SK-N-SH (cell line): Measurements from ENCODE around the gene C1QTNF2. TPM values are rescaled to one million over a fixed set of nuclear protein-coding genes. Genes with fewer than 3 reads are reported as not detected.

Experiments
- CTCF ChIA-PET: fragments of 300-600, 350-600 bp; formaldehyde crosslinking; extraction: SDS; loops from one replicate; lab custom pipeline; 2021; lab: Yijun Ruan, JAX
- POLR2A ChIA-PET: fragments of 350-600 bp; sonication (Branson Sonifier 250); formaldehyde crosslinking; extraction: SDS; loops from one replicate; lab custom pipeline; 2020; ENCODE audit warnings: antibody characterized with exemption, inconsistent platforms; lab: Yijun Ruan, JAX
- DNase-seq: peaks from one replicate; pipeline ENCODE4 v3.0.0; 2012
- H2AFZ ChIP-seq: fragments of 200-600 bp; sonication (generic); 2 replicates; pipeline ENCODE4 v1.8.1; 2016; ENCODE audit warnings: antibody characterized with exemption, mild to moderate bottlenecking, low read depth
- H3F3A ChIP-seq: fragments of 200-600 bp; sonication (generic); replicated peaks from 2 replicates; pipeline ENCODE3; 2016; ENCODE audit warnings: antibody characterized with exemption, mild to moderate bottlenecking; ENCODE audit not compliant: insufficient read depth
- H3K27ac ChIP-seq, 2 experiments: fragments of 200-500 bp in 1 of 2; fragments of 200-600 bp in 1 of 2; sonication (Bioruptor generic) in 1 of 2; sonication (generic), shearing (Covaris generic) in 1 of 2; 2 replicates each; pipeline versions ENCODE4 v1.5.1 to v1.6.1; 2014 to 2016; ENCODE audit warnings: low read depth in 2 of 2, inconsistent platforms in 1 of 2, low read length in 1 of 2, mild to moderate bottlenecking in 1 of 2, mixed read lengths in 1 of 2
- H3K27me3 ChIP-seq: fragments of 200-600 bp; sonication (generic), shearing (Covaris generic); 2 replicates; pipeline ENCODE4 v1.6.1; 2016; ENCODE audit warnings: mixed run types; ENCODE audit not compliant: insufficient read depth
- H3K36me3 ChIP-seq, 2 experiments: fragments of 200-500 bp in 1 of 2; fragments of 200-600 bp in 1 of 2; sonication (Bioruptor generic) in 1 of 2; sonication (generic) in 1 of 2; replicated peaks in 1 of 2; 2 replicates each; pipeline versions ENCODE3 to v1.5.1; 2014 to 2016; ENCODE audit warnings: low read length in 1 of 2, mild to moderate bottlenecking in 1 of 2; ENCODE audit not compliant: insufficient read depth in 2 of 2, control insufficient read depth in 1 of 2
- H3K4me1 ChIP-seq, 2 experiments: fragments of 200-500 bp in 1 of 2; fragments of 200-600 bp in 1 of 2; sonication (Bioruptor generic) in 1 of 2; sonication (generic), shearing (Covaris generic) in 1 of 2; 2 replicates each; pipeline versions ENCODE4 v1.5.1 to v1.6.1; 2014 to 2016; ENCODE audit warnings: low read depth in 1 of 2, low read length in 1 of 2, mixed run types in 1 of 2; ENCODE audit not compliant: insufficient read depth in 2 of 2, control insufficient read depth in 1 of 2
- H3K4me2 ChIP-seq: fragments of 200-600 bp; sonication (generic), shearing (Covaris generic); 2 replicates; pipeline ENCODE4 v1.6.1; 2017; ENCODE audit warnings: mixed run types
- H3K4me3 ChIP-seq, 2 experiments: fragments of 200-500 bp in 1 of 2; fragments of 200-600 bp in 1 of 2; sonication (Bioruptor generic) in 1 of 2; sonication (generic), shearing (Covaris generic) in 1 of 2; 2 replicates each; pipeline versions ENCODE4 v1.5.1 to v1.8.1; 2014 to 2016; ENCODE audit warnings: low read depth in 2 of 2, inconsistent platforms in 1 of 2, low read length in 1 of 2, mild to moderate bottlenecking in 1 of 2, mixed read lengths in 1 of 2, moderate library complexity in 1 of 2
- H3K79me2 ChIP-seq: fragments of 200-600 bp; sonication (generic); 2 replicates; pipeline ENCODE4 v1.8.1; 2017; ENCODE audit warnings: mild to moderate bottlenecking; ENCODE audit not compliant: insufficient read depth
- H3K9ac ChIP-seq: fragments of 200-600 bp; sonication (generic); 2 replicates; pipeline ENCODE4 v1.6.1; 2017; ENCODE audit warnings: mixed run types
- H3K9me2 ChIP-seq: fragments of 200-600 bp; sonication (generic); 2 replicates; pipeline ENCODE4 v1.6.1; 2017; ENCODE audit warnings: mixed run types
- H3K9me3 ChIP-seq: fragments of 200-600 bp; sonication (generic); 2 replicates; pipeline ENCODE4 v1.6.1; 2017; ENCODE audit warnings: mixed run types, mild to moderate bottlenecking, moderate library complexity
- H4K20me1 ChIP-seq: fragments of 200-600 bp; sonication (generic); 2 replicates; pipeline ENCODE4 v1.6.1; 2017; ENCODE audit warnings: mild to moderate bottlenecking, mixed run types; ENCODE audit not compliant: insufficient read depth
- CHD2 ChIP-seq: fragments of 150-350 bp; IDR thresholded peaks from 2 replicates; pipeline ENCODE4 v1.6.1; 2018; ENCODE audit warnings: low read length; ENCODE audit not compliant: partially characterized antibody
- FOSL2 ChIP-seq: IDR thresholded peaks from 2 replicates; pipeline ENCODE4 v1.4.0; 2012; ENCODE audit warnings: low read depth, mild to moderate bottlenecking, moderate library complexity, borderline replicate concordance
- GABPA ChIP-seq: IDR thresholded peaks from 2 replicates; pipeline ENCODE4 v1.4.0; 2012; ENCODE audit warnings: low read depth, mild to moderate bottlenecking
- MXI1 ChIP-seq: IDR thresholded peaks from 2 replicates; pipeline ENCODE4 v1.6.1; 2012; ENCODE audit warnings: mild to moderate bottlenecking, low read depth, low read length, improper control_type of control experiment
- NFIC ChIP-seq: IDR thresholded peaks from 2 replicates; pipeline ENCODE4 v1.4.0; 2012; ENCODE audit warnings: borderline replicate concordance
- NRF1 ChIP-seq: IDR thresholded peaks from 2 replicates; pipeline ENCODE4 v1.6.1; 2012; ENCODE audit warnings: low read depth, mild to moderate bottlenecking, low read length
- POLR2AphosphoS5 ChIP-seq: IDR thresholded peaks from 2 replicates; pipeline ENCODE4 v1.6.1; 2012; ENCODE audit warnings: low read depth, low read length
- RAD21 ChIP-seq: IDR thresholded peaks from 2 replicates; pipeline ENCODE4 v1.6.1; 2012; ENCODE audit warnings: mild to moderate bottlenecking, low read length
- RXRA ChIP-seq: IDR thresholded peaks from 2 replicates; pipeline ENCODE4 v1.4.0; 2012; ENCODE audit warnings: low read depth, mild to moderate bottlenecking, borderline replicate concordance
- TAF1 ChIP-seq: IDR thresholded peaks from 2 replicates; pipeline ENCODE4 v1.6.1; 2012; ENCODE audit warnings: low read depth, mild to moderate bottlenecking, low read length, moderate library complexity, borderline replicate concordance
- WGBS: methylation state at CpG from one replicate; pipeline ENCODE4 v1.1.6; 2017; ENCODE audit warnings: low lambda C conversion rate; 5-methylcytosine and 5-hydroxymethylcytosine counted together
- polyA plus RNA-seq, 3 experiments: library from polyadenylated mRNA; depleted of rRNA; stranded (reverse); fragments of >200 nt; gene quantifications; 2 replicates each; pipeline ENCODE4 v1.2.3, GENCODE V29; 2012
- TF ChIP-seq, protein P1 (sequence below): IDR thresholded peaks from 2 replicates; pipeline ENCODE4 v1.6.1; 2012; ENCODE audit warnings: mild to moderate bottlenecking, low read depth, low read length, moderate library complexity
- TF ChIP-seq, protein P2 (sequence below): IDR thresholded peaks from 2 replicates; pipeline ENCODE4 v1.4.0; 2012; ENCODE audit warnings: low read depth
- TF ChIP-seq, protein P3 (sequence below): fragments of 150-350 bp; IDR thresholded peaks from 2 replicates; pipeline ENCODE4 v1.6.1; 2016; ENCODE audit warnings: mild to moderate bottlenecking, low read depth, low read length

The C1QTNF2 gene
- polyA plus RNA-seq, 1 of the 3 experiments (the other 2 are of a cell fraction), result 0.67 TPM

DNA sequence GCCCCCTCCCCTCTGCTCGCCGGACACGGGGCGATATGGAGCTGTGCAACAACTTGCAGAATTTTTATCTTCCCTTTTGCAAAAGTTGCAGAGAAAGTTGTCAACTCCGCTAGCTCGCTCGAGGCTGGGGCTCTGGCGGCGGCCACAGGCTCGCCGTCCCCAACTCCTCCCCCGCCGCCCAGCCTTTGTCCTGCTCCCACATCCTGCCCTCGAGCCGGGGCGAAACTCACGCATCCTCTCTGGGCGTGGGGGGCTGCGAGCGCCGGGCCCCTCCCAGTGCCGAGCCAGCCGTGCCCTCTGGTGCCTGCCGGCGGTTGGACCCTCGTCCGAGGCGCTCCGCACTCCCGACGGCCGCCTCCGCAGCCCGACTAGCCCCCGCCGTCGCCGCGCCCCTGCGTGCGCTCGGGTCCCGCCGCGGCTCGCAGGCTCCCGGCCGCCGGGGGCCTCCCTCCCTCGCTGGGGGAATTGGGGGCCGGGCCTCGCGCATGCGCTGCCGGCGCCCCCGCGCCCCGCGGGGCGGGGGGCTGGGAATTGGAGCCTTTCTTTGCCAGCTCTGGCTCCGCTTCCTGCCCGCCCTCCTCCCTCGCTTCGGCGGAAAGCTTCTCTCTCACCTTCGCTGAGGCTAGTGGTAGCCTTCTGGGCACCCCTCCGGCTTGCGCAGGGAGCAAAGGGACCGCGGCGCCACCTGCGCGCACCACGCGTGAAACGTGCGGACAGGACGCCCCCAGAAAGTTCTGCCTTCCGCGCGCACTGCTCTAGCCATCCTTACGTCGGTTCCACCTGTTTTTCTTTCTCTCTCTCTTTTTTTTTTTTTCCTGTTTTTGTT is 58.1 kb downstream of the C1QTNF2 start, which contains the start of gene CCNJL:
Gene CCNJL (minus strand): TSS at position 431 of the 826 bp plus-strand sequence. CDS start 641 bp downstream, outside the sequence.
- peak; percentile 100 for DNase-seq

More for the DNA sequence above, 58.1 kb downstream of the C1QTNF2 start, which contains the start of gene CCNJL:
- ChIA-PET POLR2A (interaction anchor here (1.0 to 2.1 kb wide), 3 partner anchors 23 to 147 kb away, joined by 3 to 7 read pairs (median 4); no protein-coding TSS in a partner anchor), CTCF (interaction anchor here (0.6 to 1.6 kb wide), 9 partner anchors 25 to 231 kb away, joined by 3 to 8 read pairs (median 3); no protein-coding TSS in a partner anchor)
- Histone ChIP-seq H3K27me3 (no peaks in the 10 kb centered on the region), H3K79me2 (peaks cover 43% of the 10 kb centered on the region; the same call in 1 of the 2 replicates), H3K36me3 (peaks cover 0 to 17% of the 10 kb centered on the region in 2 experiments), H3K9me2 (no peaks in the 10 kb centered on the region), H3K9ac (peak within 1 kb of the TSS; percentile 75), H3K9me3 (no peaks in the 10 kb centered on the region), H2AFZ (peak within 1 kb of the TSS; percentile 98), H3K4me1 (peaks cover 6 to 15% of the 10 kb centered on the region in 2 experiments; a peak in 2 of 4 replicates), H3K4me3 (peak within 1 kb of the TSS; percentile 91), H3K4me2 (peak within 1 kb of the TSS; percentile 85), H3F3A (no peaks in the 10 kb centered on the region), H4K20me1 (no peaks in the 10 kb centered on the region), H3K27ac (peak within 1 kb of the TSS; percentile 37 to 95; a peak in 3 of 4 replicates)
- WGBS, result under 1% methylated on average over 38 of the region's 84 CpGs
- TF ChIP-seq MXI1 (peak; percentile 41; the same call in 1 of the 2 replicates), POLR2AphosphoS5 (peak; percentile 38; the same call in 1 of the 2 replicates), NFIC (0 out of 2 replicates have a peak, but pooled peaks have one; percentile 7), GABPA (no peak), NRF1 (peak; percentile 91), FOSL2 (no peak), CHD2 (peak; percentile 61), RAD21 (no peak), TAF1 (no peak), RXRA (no peak)
- TF ChIP-seq, protein P1, sequence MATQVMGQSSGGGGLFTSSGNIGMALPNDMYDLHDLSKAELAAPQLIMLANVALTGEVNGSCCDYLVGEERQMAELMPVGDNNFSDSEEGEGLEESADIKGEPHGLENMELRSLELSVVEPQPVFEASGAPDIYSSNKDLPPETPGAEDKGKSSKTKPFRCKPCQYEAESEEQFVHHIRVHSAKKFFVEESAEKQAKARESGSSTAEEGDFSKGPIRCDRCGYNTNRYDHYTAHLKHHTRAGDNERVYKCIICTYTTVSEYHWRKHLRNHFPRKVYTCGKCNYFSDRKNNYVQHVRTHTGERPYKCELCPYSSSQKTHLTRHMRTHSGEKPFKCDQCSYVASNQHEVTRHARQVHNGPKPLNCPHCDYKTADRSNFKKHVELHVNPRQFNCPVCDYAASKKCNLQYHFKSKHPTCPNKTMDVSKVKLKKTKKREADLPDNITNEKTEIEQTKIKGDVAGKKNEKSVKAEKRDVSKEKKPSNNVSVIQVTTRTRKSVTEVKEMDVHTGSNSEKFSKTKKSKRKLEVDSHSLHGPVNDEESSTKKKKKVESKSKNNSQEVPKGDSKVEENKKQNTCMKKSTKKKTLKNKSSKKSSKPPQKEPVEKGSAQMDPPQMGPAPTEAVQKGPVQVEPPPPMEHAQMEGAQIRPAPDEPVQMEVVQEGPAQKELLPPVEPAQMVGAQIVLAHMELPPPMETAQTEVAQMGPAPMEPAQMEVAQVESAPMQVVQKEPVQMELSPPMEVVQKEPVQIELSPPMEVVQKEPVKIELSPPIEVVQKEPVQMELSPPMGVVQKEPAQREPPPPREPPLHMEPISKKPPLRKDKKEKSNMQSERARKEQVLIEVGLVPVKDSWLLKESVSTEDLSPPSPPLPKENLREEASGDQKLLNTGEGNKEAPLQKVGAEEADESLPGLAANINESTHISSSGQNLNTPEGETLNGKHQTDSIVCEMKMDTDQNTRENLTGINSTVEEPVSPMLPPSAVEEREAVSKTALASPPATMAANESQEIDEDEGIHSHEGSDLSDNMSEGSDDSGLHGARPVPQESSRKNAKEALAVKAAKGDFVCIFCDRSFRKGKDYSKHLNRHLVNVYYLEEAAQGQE, result 0 out of 2 replicates have a peak, but pooled peaks have one; percentile 26
- TF ChIP-seq, protein P2, sequence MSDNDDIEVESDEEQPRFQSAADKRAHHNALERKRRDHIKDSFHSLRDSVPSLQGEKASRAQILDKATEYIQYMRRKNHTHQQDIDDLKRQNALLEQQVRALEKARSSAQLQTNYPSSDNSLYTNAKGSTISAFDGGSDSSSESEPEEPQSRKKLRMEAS, result peak; percentile 63; the same call in 1 of the 2 replicates
- TF ChIP-seq, protein P3, sequence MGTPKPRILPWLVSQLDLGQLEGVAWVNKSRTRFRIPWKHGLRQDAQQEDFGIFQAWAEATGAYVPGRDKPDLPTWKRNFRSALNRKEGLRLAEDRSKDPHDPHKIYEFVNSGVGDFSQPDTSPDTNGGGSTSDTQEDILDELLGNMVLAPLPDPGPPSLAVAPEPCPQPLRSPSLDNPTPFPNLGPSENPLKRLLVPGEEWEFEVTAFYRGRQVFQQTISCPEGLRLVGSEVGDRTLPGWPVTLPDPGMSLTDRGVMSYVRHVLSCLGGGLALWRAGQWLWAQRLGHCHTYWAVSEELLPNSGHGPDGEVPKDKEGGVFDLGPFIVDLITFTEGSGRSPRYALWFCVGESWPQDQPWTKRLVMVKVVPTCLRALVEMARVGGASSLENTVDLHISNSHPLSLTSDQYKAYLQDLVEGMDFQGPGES, result no peak
